DOHH2 (cell line): ENCODE results near the gene CAMP.

ENCODE experiments used
- H3F3A ChIP-seq: fragments of 200-600 bp; sonication (generic), shearing (Covaris generic); 2 replicates; pipeline ENCODE4 v1.6.0; 2016; ENCODE audit warnings: antibody characterized with exemption, mild to moderate bottlenecking; ENCODE audit not compliant: control insufficient read depth, insufficient read depth
- H3K27ac ChIP-seq: fragments of 200-600 bp; sonication (generic); 2 replicates; pipeline ENCODE4 v1.5.1; 2014; ENCODE audit warnings: low read depth, mild to moderate bottlenecking, low read length, moderate library complexity
- H3K27me3 ChIP-seq: fragments of 200-600 bp; sonication (generic); 2 replicates; pipeline ENCODE4 v1.6.1; 2014; ENCODE audit warnings: mild to moderate bottlenecking, low read length, mixed read lengths; ENCODE audit not compliant: control insufficient read depth
- H3K36me3 ChIP-seq: fragments of 200-600 bp; sonication (generic); 2 replicates; pipeline ENCODE4 v1.6.1; 2014; ENCODE audit warnings: mild to moderate bottlenecking, low read length, moderate library complexity, mixed read lengths; ENCODE audit not compliant: control insufficient read depth
- H3K4me1 ChIP-seq: fragments of 200-600 bp; sonication (generic); 2 replicates; pipeline ENCODE4 v1.6.1; 2014; ENCODE audit warnings: mild to moderate bottlenecking, low read length, mixed read lengths; ENCODE audit not compliant: control insufficient read depth
- H3K4me2 ChIP-seq: fragments of 200-600 bp; sonication (generic); 2 replicates; pipeline ENCODE4 v1.6.0; 2014; ENCODE audit warnings: mild to moderate bottlenecking, low read length, moderate library complexity
- H3K4me3 ChIP-seq: fragments of 200-600 bp; sonication (generic); 2 replicates; pipeline ENCODE4 v1.5.1; 2014; ENCODE audit warnings: mild to moderate bottlenecking, low read length, mixed read lengths
- H3K79me2 ChIP-seq: fragments of 200-600 bp; sonication (generic); 2 replicates; pipeline ENCODE4 v1.6.1; 2014; ENCODE audit warnings: mild to moderate bottlenecking, low read length, mixed read lengths; ENCODE audit not compliant: control insufficient read depth
- H3K9me2 ChIP-seq: fragments of 200-600 bp; sonication (generic); replicated peaks from 2 replicates; pipeline ENCODE4 v1.6.1; 2014; ENCODE audit warnings: mild to moderate bottlenecking, low read length, mixed read lengths; ENCODE audit not compliant: control insufficient read depth
- H3K9me3 ChIP-seq: fragments of 200-600 bp; sonication (generic); 2 replicates; pipeline ENCODE4 v1.6.1; 2014; ENCODE audit warnings: antibody characterized with exemption, low read length, mixed read lengths; ENCODE audit not compliant: control insufficient read depth, insufficient read depth
- H4K20me1 ChIP-seq: fragments of 200-600 bp; sonication (generic); 2 replicates; pipeline ENCODE4 v1.6.0; 2014; ENCODE audit warnings: low read depth, mild to moderate bottlenecking, antibody characterized with exemption, low read length, moderate library complexity; ENCODE audit not compliant: control insufficient read depth, insufficient read depth
- CTCF ChIP-seq: fragments of 200-600 bp; sonication (generic); IDR thresholded peaks from one replicate; pipeline ENCODE4 v1.5.1; 2014; ENCODE audit warnings: antibody characterized with exemption, mild to moderate bottlenecking, low read depth, low read length; ENCODE audit not compliant: poor library complexity, severe bottlenecking
- EZH2phosphoT487 ChIP-seq: fragments of 200-600 bp; sonication (generic); IDR thresholded peaks from 2 replicates; pipeline ENCODE4 v1.6.1; 2017; ENCODE audit warnings: borderline replicate concordance, mild to moderate bottlenecking, antibody characterized with exemption, low read length, moderate library complexity, mixed read lengths

CAMP gene

GRCh38 chr3:48222616-48223513 is at the start of gene CAMP:
TSS of gene CAMP (plus strand) at chr3:48223495. CDS start at chr3:48223512, 17 bp downstream.
- Histone ChIP-seq H3K9me2 (no peaks in the 10 kb centered on the region), H3K4me2 (peak within 1 kb of the TSS; percentile 54), H3F3A (peaks cover 10% of the 10 kb centered on the region), H3K36me3 (no peaks in the 10 kb centered on the region), H3K79me2 (no peaks in the 10 kb centered on the region), H3K9me3 (no peaks in the 10 kb centered on the region), H3K4me3 (peak within 1 kb of the TSS; percentile 38), H4K20me1 (no peaks in the 10 kb centered on the region), H3K27me3 (no peaks in the 10 kb centered on the region), H3K4me1 (peaks cover 55% of the 10 kb centered on the region), H3K27ac (peak within 1 kb of the TSS; percentile 27)
- TF ChIP-seq EZH2phosphoT487 (no peak), CTCF (no peak)

GRCh38 chr3:48178072-48178471 is 45.2 kb upstream of the CAMP start:
- H3K9me3 ChIP-seq: no peaks in the 10 kb centered on the region
- peaks cover 92% of the 10 kb centered on the region for H3K79me2 ChIP-seq
- H3K27me3 ChIP-seq: no peaks in the 10 kb centered on the region
- H3K9me2 ChIP-seq: no peaks in the 10 kb centered on the region
- H3K4me1 ChIP-seq: peaks cover 6% of the 10 kb centered on the region; the same call in 1 of the 2 replicates
- H4K20me1 ChIP-seq: no peaks in the 10 kb centered on the region
- TF ChIP-seq EZH2phosphoT487 (no peak), CTCF (no peak)
- H3K27ac ChIP-seq: no peak overlapping the region
- H3K4me2 ChIP-seq: no peak overlapping the region
- peaks cover 10% of the 10 kb centered on the region; the same call in 1 of the 2 replicates for H3F3A ChIP-seq
- no peak overlapping the region for H3K4me3 ChIP-seq
- peaks cover 97% of the 10 kb centered on the region for H3K36me3 ChIP-seq

GRCh38 chr3:48180021-48180420 is 43.3 kb upstream of the CAMP start:
- peaks cover 97% of the 10 kb centered on the region for H3K36me3 ChIP-seq
- H3K9me3 ChIP-seq: no peaks in the 10 kb centered on the region
- no peak overlapping the region for H3K27ac ChIP-seq
- peaks cover 10% of the 10 kb centered on the region; the same call in 1 of the 2 replicates for H3F3A ChIP-seq
- H3K27me3 ChIP-seq: no peaks in the 10 kb centered on the region
- peaks cover 92% of the 10 kb centered on the region for H3K79me2 ChIP-seq
- H3K4me2 ChIP-seq: no peak overlapping the region
- H3K4me3 ChIP-seq: no peak overlapping the region
- H4K20me1 ChIP-seq: no peaks in the 10 kb centered on the region
- H3K4me1 ChIP-seq: peaks cover 6% of the 10 kb centered on the region; the same call in 1 of the 2 replicates
- no peak for TF ChIP-seq CTCF
- no peak for TF ChIP-seq EZH2phosphoT487
- H3K9me2 ChIP-seq: no peaks in the 10 kb centered on the region
